GM08714 (cell line): Measurements from ENCODE around the gene LYSMD3.
"Not testable (repeated sequence)": the region's sequence is repeated elsewhere in the genome, so short reads cannot be mapped to it uniquely, and the experiment has no call there.

Experiments
- H3K4me3 ChIP-seq: fragments of 200-500 bp; sonication (Bioruptor generic); 2 replicates; pipeline ENCODE4 v1.5.1; 2014; ENCODE audit warnings: mild to moderate bottlenecking, low read length, inconsistent platforms
- ZNF274 ChIP-seq: IDR thresholded peaks from 2 replicates; pipeline ENCODE4 v1.6.1; 2012; ENCODE audit warnings: mild to moderate bottlenecking, low read depth, low read length

The LYSMD3 gene

DNA sequence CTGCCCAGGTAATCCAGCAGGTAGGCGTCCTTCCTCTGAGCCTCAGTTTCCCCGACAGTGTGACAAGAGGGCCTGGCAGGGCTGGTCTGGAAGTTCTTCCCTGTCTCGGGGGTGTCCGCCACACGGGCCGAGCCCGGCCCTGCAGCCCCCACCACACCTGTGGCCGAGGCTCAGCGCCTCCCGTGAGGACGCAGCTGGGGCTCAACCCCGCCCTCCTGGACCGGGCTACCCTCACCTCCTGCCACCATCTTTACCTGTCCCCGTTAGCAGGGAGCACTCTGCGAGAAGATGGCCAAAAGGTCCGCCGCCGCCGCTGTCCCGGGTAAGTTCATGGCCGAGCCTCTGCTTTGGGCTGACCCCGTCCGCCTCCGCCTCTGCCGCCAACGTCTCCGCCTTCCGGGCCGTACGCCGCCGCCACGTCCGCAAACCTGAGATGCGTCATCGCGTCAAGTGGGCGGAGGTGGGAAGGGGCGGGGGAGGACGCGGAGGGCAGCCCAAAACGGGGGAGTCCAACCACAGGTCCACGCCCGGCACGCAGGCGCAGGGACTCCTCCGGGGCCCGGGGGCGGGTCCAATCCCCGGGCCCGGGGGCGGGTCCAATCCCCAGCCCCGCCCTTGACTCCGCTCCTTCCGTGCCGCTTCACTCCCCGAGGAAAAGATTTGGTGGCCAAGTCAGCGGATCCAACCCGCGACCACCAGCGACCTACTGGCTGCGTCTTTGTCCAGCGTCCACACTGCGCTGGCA, at the start of gene LYSMD3:
Gene LYSMD3, minus strand, starts transcription at position 391 of the 745 bp plus-strand sequence. CDS start 4,295 bp downstream, outside the sequence.
- H3K4me3 ChIP-seq, result peak within 1 kb of the TSS; percentile 99
- TF ChIP-seq ZNF274, result no peak

DNA sequence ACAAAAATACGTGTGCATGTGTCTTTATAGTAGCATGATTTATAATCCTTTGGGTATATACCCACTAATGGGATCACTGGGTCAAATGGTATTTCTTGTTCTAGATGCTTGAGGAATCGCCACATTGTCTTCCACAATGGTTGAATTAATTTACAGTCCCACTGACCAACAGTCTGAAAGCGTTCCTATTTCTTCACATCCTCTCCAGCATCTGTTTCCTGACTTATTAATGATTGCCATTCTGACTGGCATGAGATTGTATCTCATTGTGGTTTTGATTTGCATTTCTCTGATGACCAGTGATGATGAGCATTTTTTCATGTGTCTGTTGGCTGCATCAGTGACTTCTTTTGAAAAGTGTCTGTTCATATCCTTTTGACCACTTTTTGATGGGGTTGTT, 47.2 kb upstream of the LYSMD3 start:
- not testable (repeated sequence) for H3K4me3 ChIP-seq

DNA sequence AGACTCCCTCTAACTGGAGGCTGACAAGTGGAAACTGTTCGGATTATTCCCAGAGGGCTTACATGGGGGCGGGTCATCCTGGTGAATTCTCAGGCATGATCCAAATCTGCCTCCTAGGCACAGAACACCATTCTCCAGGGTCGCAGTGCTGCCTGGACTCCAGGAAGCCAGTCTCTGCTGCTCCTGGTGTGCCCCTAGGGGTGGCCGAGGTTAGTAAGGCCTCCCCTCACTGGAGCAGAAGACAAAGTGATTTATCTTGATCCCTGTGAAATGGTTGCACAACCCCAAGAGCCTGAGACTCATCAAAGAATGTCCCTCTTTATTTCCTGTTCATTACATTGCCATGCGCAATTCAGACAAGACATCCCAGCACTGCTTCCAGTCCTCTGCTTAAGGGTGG, 46.3 kb upstream of the LYSMD3 start:
- TF ChIP-seq ZNF274, result no peak

DNA sequence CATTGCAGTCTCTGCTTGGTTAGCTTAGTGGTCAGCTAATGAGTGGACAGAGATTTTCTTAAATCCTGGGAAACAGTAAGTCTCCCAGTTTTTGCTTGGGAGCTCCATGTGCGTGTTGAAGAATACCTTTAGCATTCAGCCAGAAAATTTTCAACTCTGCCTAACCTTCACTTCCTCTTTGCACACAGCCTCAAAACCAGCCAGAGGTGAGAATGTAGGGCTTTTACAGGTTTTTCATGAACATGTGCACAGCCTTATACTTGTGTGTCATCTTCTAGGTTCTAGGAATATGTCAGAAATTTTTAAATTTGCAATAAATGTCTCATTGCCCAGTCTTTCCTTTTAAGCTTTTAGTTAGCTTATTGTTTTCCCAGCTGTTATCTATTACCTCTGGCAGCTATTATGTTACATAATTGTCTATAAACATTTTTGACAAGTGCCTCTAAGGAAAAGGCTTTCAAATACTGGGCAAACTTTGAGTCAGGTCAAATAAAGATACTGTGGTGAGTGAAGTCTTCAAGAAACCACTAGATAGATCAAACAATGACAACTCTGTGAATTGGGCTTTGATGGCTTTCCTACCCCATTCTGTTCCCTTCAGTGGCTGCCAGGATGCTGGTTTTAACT, 41.9 kb upstream of the LYSMD3 start:
- no peak for TF ChIP-seq ZNF274
- no peak overlapping the region for H3K4me3 ChIP-seq

More for the DNA sequence above, 46.3 kb upstream of the LYSMD3 start:
- no peak overlapping the region for H3K4me3 ChIP-seq

DNA sequence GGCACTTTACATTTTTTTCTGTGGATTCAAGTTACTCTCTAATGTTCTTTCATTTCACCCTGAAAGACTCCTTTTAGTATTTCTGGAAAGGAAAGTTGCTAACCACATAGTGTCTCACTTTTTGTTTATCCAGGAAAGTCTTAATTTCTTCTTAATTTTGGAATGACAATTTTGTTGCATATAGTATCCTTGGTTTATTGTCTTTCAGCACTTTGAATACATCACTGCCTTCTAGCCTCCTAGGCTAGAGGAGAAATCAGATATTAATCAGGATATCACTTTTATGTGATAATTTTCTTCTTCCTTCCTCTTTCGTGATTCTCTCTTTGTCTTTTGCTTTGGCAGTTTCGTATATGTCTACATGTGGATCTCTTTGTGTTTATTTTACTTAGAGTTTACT, 40.6 kb upstream of the LYSMD3 start:
- H3K4me3 ChIP-seq, result no peak overlapping the region
- no peak for TF ChIP-seq ZNF274

DNA sequence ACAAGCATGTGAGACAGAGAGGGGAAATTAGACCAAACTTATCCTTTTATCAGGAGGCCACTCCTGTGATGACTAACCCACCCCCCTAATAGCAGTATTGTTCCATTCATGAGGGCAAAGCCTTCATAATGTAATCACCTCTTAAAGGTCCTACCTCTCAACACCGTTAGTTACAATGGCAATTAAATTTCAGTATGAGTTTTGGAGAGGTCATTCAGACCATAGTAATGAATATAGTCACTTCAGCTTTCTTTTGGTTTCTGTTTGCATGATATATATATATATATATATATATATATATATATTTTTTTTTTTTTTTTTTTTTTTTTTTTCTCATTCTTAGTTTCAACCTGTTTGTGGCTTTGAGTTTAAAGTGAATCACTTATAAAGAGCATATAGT, 39.7 kb upstream of the LYSMD3 start:
- H3K4me3 ChIP-seq, result no peak overlapping the region
- no peak for TF ChIP-seq ZNF274

DNA sequence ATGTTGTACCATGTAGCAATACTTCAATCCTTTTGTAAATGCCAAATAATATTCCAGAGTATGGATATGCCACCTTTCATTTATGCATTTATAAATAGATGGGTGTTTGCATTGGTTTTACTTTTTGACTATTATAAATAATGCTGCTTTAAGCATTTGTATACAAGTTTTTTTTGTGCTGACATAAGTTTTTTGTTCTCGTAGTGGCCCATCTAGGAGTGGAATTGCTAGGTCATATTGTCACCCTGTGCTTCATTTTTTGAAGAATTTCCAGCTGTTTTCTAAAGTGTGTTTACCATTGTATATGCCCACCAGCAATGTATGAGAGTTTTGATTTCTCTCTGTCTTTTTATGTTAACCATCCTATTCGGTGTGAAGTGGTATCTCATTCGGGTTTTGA, 36.1 kb upstream of the LYSMD3 start:
- no peak for TF ChIP-seq ZNF274

DNA sequence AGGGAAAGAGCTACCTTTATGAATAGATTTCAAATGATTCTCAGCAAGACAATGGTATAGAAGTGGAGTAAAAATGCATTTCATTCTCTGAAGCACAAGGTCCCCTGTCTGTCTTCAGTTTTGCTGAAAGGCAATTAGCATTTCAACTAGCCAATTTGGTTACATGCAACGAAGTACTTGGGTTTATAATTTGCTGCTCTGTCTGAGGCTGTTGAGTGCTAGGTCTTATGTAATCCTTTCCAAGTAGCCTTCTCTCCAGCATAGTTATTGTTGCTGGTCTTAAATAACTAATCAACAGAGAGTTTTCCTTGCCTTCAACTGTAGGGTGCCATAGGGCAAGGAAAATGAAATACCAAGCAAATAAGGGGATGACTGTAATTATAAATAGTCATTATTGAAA, 33.7 kb upstream of the LYSMD3 start:
- no peak for TF ChIP-seq ZNF274
- H3K4me3 ChIP-seq, result no peak overlapping the region

More for the DNA sequence above, 36.1 kb upstream of the LYSMD3 start:
- no peak overlapping the region for H3K4me3 ChIP-seq

DNA sequence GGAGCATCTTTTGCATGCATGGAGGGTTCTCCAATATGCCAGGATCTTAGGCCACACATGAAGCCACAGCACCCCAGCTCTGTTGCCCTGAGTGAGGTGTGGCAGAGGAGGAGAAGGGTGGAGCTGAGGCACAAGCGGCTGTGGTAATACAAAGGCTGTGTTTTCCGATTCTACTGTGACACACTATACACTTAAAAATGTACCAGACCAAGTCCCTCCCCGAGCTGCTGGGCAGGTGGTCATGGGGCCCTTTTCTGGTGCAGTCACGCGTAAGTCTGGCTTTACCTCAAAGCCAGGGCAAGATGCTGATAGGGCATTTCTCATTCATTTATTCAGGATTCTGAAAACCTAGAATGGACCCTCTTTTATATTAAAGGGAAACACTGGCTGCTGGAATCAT, 33.0 kb upstream of the LYSMD3 start:
- no peak overlapping the region for H3K4me3 ChIP-seq
- TF ChIP-seq ZNF274, result no peak

DNA sequence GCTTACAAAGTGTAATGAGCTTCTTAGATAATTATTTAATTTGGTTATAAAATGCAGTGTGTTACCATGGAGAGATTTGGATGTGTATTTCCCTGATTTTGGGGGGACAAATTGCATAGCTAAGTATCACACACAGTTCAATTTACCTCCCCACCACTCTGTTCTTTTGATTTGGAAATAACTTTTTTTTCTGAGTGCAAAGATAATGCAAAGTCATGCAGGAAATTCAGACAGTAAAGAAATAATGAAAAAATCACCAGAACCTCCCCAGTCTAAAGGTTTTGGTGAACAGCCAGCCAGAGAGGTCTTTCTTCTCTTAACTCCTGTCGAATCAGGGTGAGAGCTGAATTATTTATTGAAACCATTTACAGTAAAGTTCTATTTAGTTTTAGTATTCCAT, 32.4 kb upstream of the LYSMD3 start:
- no peak overlapping the region for H3K4me3 ChIP-seq

DNA sequence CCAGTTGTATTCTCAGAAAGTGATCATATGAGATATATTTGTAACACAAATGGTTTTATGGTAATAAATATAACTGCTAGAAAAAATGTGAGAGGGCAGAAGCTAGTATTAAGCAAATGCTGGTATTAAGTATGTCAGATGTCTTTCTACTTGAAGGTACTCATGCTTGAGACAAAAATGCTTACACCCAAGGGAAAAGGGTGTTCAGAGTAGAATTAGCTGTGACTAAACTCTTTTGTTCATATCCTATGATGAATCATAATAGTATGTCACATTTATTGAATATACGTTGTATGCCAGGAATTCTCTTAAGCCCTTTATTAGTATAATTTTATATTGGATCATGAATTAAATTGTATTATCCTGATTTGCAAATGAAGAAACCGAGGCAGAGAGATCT, 31.4 kb upstream of the LYSMD3 start:
- TF ChIP-seq ZNF274, result no peak
- H3K4me3 ChIP-seq, result no peak overlapping the region

More for the DNA sequence above, 32.4 kb upstream of the LYSMD3 start:
- TF ChIP-seq ZNF274, result no peak

DNA sequence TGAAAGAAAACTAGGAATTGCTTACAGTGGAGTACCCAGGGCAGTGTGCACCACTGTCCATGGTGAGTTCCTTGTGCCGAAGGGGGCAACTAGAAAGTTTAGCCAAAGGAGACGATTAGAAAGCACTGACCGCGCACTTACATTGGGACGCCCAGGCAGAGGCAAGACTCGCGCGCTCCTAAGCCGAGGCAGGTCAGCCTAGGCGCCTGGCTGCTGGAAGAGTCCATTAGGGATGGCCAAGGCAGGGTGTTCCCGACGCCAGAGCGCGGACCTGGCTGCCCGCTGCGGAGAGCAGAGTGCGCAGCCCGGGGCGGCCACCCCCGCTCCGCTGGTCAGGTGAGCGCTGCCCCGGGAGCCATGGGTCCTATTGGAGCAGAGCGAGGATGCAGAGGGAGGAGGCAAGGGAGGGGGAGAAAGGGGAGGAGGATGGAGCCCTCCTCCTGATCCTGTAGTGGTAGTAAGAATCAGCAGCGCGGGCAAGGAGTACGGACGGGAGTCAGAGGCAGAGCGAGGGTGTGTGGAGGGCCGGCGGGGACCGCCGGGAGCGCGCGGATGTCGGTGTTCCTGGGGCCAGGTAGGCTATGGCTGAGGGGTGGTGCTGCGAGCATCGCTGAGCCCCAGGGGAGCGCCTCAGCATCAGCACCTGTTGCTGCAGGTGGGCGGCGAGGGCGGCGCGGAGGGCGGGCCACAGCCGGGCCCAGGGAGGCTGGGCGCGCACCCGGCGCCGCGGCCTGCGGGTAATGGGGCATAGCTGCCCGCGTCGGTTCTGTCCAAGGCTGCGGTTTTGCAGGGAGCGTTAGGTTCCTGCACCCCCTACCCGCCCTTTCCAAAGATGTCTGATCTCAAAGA, 29.2 kb upstream of the LYSMD3 start, which contains the start of gene ADGRV1:
Gene ADGRV1, plus strand, starts transcription at position 454 of the 849 bp plus-strand sequence. Its CDS starts 99 bp downstream, at position 553.
- peak within 1 kb of the TSS; percentile 43 for H3K4me3 ChIP-seq
- TF ChIP-seq ZNF274, result no peak

DNA sequence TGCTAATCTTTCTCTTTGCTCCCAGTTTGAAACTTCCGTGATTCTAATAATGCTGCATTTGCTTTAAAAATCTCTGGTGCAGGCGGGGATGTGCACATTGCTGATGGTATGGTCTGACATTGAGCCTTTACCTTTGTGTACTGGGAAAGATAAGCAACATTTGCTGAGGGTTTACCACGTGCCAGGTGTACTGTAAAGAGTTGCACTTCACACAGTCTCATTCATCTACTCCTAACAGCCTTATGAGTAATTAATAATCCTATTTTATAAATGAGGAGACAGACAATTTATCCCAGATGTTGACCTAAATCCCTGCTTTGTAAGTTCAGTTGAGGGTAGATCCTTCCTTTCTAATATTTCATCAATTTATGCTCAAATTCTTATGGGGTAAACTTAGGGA, 28.5 kb upstream of the LYSMD3 start:
- peak overlapping the region; percentile 35; the same call in 1 of the 2 replicates for H3K4me3 ChIP-seq
- no peak for TF ChIP-seq ZNF274

DNA sequence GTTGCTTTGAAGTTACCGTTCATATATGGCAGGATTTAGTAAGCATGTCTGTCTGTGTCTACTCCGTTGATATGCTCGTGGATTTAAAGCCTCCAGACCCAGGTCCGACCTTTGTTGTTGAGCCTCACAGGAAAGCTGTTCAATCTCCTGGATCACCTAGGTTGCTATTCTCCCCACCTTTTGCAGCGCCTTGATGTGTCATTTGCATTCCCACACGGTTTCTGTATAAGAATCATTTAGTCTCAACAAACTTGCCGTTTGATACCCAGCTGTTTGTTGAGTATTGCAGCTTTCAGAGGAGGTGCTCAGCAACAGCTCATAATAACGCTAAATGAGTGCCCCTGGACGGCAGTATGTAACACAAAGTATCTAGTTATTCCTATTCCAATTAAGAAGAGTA, 28.0 kb upstream of the LYSMD3 start:
- no peak for TF ChIP-seq ZNF274
- H3K4me3 ChIP-seq, result no peak overlapping the region; the same call in 1 of the 2 replicates
